Ovary (tissue), 3 donors: ENCODE results near the gene OCEL1.

Source experiments
- CTCF ChIP-seq, 3 donors: fragments of 450-650 bp in 2 of 3; fragments of 200-600 bp in 1 of 3; IDR thresholded peaks; one replicate each; pipeline versions ENCODE4 v1.5.1 to v1.8.0; 2016 to 2022; ENCODE audit warnings: antibody characterized with exemption in 3 of 3, mild to moderate bottlenecking in 1 of 3
- EP300 ChIP-seq: sonication (generic); formaldehyde crosslinking; IDR thresholded peaks from one replicate; pipeline ENCODE4 v1.6.1; 2017; ENCODE audit warnings: antibody characterized with exemption
- donor health status: DM: no; HTN: no; CAD: no.

GRCh38 chr19:17254636-17255035 is 28.6 kb downstream of the OCEL1 start:
- no peak for TF ChIP-seq CTCF (IDR thresholded peaks at IDR 0.05)
- TF ChIP-seq EP300: no peak
